AG20443 (cell line): ENCODE data around the gene LDLRAD2.
A peak's percentile ranks its signal among the peaks of the same experiment; 100 is the strongest.

Experiments
- DNase-seq: peaks from one replicate; pipeline ENCODE4 v3.0.0; 2012; ENCODE audit warnings: low spot score, mixed read lengths

LDLRAD2 gene

GRCh38 chr1:21863981-21864380 is 51.9 kb downstream of the LDLRAD2 start:
- no peak for DNase-seq

GRCh38 chr1:21864730-21865129 is 52.7 kb downstream of the LDLRAD2 start:
- no peak for DNase-seq

GRCh38 chr1:21865609-21865942 is 53.5 kb downstream of the LDLRAD2 start:
- DNase-seq, result no peak

GRCh38 chr1:21865943-21866706 is 54.1 kb downstream of the LDLRAD2 start:
- DNase-seq, result no peak

- DNase-seq, result no peak
These were observed 54.6 kb downstream of the LDLRAD2 start for GRCh38 chr1:21866707-21867043.

- DNase-seq, result no peak
These were observed 55.5 kb downstream of the LDLRAD2 start for GRCh38 chr1:21867451-21867996.

GRCh38 chr1:21868482-21868881 is 56.4 kb downstream of the LDLRAD2 start:
- no peak for DNase-seq

- no peak for DNase-seq
These were observed 56.9 kb downstream of the LDLRAD2 start for GRCh38 chr1:21868941-21869454.

- peak; percentile 97 for DNase-seq
These were observed 57.6 kb downstream of the LDLRAD2 start for GRCh38 chr1:21869620-21870121.

- no peak for DNase-seq
These were observed 58.5 kb downstream of the LDLRAD2 start for GRCh38 chr1:21870611-21871010.

- no peak for DNase-seq
These were observed 59.9 kb downstream of the LDLRAD2 start for GRCh38 chr1:21871943-21872342.

- no peak for DNase-seq
These were observed 60.5 kb downstream of the LDLRAD2 start for GRCh38 chr1:21872445-21873079.

- no peak for DNase-seq
These were observed 61.1 kb downstream of the LDLRAD2 start for GRCh38 chr1:21873174-21873573.

- DNase-seq, result no peak
These were observed 61.7 kb downstream of the LDLRAD2 start for GRCh38 chr1:21873761-21874160.

GRCh38 chr1:21874328-21874727 is 62.3 kb downstream of the LDLRAD2 start:
- no peak for DNase-seq
